Astrocyte of the cerebellum (primary cell): ENCODE measurements around the gene TMEM205.
A peak's percentile ranks its signal among the peaks of the same experiment; 100 is the strongest.
"Not testable (repeated sequence)": the region's sequence is repeated elsewhere in the genome, so short reads cannot be mapped to it uniquely, and the experiment has no call there.

Experiments used
- DNase-seq: peaks from one replicate; pipeline ENCODE4 v3.0.0-alpha.2; 2011; ENCODE audit warnings: low read depth
- H3K4me3 ChIP-seq: 2 replicates; pipeline ENCODE4 v1.5.1; 2011; ENCODE audit warnings: mild to moderate bottlenecking, low read depth, low read length, moderate library complexity
- in situ Hi-C: cut with HindIII; loops from 2 replicates; pipeline ENCODE4 v1.10.0; 2017; ENCODE audit warnings: low sequenced_read_pairs
- TF ChIP-seq, protein P1 (sequence below): IDR thresholded peaks from 2 replicates; pipeline ENCODE4 v1.5.1; 2012; ENCODE audit warnings: low read length, low read depth, moderate library complexity, mild to moderate bottlenecking; ENCODE audit errors: missing control alignments

The TMEM205 gene

DNA sequence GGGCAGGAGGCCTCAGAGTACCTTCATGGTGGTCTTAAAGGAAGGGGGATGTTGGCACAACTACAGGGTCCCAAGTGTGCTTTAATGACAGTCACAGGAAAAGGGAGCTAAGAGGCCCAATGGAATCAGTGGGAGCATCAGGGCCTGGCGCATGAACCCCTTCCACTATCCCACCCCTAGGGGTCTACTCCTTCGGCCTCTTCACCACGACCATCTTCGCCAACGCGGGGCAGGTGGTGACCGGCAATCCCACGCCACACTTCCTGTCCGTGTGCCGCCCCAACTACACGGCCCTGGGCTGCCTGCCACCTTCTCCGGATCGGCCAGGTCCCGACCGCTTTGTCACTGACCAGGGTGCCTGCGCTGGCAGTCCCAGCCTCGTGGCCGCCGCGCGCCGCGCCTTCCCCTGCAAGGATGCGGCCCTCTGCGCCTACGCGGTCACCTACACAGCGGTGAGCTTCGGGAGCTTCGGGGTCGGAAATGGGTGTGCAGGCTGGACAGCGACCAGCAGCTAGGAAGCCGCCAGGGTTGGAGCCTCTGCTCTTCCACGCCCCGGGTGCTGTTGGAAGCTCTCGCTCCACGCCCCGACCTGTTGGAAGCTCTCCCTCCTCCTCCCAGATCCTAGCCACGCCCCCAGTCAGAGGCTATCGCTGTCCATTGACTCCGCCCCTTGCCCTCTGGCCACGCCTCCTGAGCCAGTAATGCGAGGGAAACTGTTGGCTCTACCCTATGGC is 15.1 kb upstream of the TMEM205 start:
- DNase-seq: no peak
- TF ChIP-seq, protein P1, sequence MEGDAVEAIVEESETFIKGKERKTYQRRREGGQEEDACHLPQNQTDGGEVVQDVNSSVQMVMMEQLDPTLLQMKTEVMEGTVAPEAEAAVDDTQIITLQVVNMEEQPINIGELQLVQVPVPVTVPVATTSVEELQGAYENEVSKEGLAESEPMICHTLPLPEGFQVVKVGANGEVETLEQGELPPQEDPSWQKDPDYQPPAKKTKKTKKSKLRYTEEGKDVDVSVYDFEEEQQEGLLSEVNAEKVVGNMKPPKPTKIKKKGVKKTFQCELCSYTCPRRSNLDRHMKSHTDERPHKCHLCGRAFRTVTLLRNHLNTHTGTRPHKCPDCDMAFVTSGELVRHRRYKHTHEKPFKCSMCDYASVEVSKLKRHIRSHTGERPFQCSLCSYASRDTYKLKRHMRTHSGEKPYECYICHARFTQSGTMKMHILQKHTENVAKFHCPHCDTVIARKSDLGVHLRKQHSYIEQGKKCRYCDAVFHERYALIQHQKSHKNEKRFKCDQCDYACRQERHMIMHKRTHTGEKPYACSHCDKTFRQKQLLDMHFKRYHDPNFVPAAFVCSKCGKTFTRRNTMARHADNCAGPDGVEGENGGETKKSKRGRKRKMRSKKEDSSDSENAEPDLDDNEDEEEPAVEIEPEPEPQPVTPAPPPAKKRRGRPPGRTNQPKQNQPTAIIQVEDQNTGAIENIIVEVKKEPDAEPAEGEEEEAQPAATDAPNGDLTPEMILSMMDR: no peak
- in situ Hi-C loops: no loop called here
- no peak overlapping the region for H3K4me3 ChIP-seq

DNA sequence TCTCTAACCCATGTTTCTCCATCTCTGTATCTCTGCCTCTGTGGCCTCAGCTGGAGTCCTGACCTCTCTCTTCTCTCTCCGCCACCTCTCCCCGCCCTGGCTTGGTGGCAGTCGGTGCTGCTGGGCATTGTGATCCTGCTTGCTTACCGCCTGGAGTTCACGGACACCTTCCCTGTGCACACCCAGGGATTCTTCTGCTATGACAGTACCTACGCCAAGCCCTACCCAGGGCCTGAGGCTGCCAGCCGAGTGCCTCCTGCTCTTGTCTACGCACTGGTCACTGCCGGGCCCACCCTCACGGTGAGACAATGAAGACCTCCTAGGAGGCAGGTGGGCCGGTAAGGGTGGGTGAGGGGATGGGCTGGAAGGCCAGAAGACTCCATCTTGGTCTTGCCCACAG is 13.4 kb upstream of the TMEM205 start:
- in situ Hi-C loops: no loop called here
- no peak overlapping the region for H3K4me3 ChIP-seq
- no peak for DNase-seq
- TF ChIP-seq, protein P1: no peak

DNA sequence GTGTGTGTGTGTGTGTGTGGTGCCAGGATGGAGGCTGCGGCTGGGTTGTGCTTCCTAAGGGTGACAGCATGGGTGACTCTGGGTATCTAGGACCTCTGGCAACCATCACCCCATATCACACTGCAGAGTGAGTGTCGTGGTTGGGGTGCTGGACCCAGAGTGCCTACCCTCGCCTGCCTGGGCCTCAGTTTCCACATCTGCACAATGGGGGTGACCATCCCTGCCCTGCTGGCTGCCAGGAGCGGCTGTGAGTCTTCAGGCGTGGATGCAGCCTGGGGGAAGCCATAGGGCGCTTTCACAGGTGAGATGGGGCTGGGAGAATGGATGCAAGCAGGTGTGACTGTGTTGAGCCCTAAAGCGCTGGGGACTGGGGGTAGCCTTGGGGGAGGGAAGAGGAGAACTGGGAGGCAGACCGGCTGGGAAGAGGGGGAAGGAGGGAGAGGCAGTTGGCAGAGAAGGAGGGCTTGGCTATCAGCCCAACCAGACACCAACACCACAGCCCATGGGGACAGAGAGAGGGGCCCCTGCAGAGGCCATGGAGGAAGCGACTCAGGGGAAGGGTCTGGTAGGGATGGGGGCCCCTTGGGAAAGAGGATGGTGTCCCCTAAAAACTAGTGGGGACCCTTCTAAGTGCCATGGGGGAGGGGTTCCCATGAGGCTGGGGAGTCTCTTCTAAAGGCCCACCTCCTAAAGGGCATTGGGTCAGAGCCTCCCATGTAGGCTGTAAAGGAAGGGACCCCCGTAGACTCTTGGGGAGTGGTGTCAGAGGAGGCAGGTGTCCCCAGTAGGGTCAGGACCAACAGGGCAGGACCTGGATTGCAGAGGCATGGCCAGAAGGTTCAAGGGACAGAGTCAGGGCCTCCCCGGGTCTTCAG is 10.8 kb upstream of the TMEM205 start:
- DNase-seq: no peak
- TF ChIP-seq, protein P1: no peak
- no peak overlapping the region for H3K4me3 ChIP-seq
- in situ Hi-C loops: no loop called here

DNA sequence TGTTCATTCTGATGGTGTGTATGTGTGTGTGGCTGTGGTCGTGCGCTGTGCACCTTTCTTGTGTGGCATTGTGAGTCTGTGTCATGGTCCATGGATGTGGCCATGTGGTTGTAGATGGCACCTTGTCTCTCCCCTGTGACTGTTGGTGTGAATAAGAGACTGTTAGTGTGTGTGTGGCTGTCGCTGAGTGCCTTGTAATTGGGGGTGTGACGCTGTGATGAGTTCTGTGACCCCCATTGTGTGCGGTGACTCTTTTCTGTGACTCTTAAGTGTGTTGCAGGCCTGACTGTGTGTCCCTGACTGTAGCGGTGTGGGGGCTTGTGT is 10.0 kb upstream of the TMEM205 start:
- H3K4me3 ChIP-seq: peak overlapping the region; percentile 59
- in situ Hi-C loops: no loop called here
- TF ChIP-seq, protein P1: no peak
- DNase-seq: no peak

DNA sequence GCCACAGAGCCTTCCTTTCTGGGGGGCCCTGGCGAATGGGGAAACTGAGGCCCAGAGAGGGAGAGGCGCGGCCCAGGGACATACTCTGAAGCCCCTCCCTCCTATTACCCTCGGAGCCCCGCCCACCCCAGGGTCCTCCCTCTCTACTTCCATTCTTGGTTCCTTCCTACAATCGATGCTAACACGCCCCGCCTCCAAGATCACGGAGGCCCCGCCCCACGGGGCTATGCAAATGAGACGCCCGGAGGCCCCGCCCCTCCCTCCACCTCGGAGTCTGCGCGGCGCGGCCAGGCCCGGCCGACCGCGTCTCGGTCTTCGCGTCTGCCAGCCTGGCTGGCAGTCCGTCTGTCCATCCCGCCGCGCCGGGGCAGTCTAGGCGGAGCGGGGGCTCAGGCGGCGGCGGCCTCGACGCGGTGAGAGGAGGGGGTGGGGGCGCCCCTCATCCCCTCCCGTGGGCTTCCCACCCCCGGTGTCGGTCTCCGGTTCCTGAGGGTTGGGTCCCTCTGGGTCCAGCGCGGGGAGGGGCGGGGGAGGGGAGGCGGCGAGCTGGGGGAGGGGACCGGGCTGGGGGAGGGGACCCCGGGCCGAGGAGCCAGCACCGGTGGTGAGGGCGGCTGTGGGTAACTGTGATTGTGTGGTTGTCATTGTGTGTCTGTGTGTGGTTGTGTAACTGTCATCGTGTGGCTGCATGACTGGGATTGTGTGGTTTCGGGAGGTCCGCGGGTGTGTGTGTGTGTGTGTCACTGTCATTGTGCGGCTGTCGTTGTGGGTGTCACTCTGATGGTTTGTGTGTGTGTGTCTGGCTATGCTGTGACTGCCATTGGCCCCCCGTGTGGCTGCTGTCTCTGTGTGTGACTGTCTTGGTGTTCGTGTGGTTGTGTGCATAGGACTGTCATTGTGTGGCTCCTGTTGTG is 9.3 kb upstream of the TMEM205 start, which contains the start of gene PLPPR2:
Gene PLPPR2 (plus strand): TSS at position 273 of the 914 bp plus-strand sequence. CDS start 2,242 bp downstream, outside the sequence.
- DNase-seq: peak; percentile 62
- peak within 1 kb of the TSS; percentile 59 for H3K4me3 ChIP-seq
- in situ Hi-C loops: no loop called here
- TF ChIP-seq, protein P1: no peak

DNA sequence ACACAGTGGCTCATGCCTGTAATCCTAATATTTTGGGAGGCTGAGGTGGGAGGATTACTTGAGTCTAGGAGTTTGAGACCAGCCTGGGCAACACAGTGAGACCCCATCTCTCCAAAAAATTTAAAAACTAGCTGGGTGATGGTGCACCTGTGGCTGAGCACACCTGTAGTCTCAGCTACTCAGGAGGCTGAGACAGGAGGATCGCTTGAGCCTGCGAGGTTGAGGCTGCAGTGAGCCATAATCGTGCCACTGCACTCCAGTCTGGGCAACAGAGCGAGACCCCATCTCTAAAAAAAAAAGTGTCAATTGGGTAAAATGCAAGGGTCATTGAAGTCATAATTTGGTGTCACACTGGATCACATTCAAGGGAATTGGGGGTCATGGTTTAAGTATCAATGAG is 8.0 kb upstream of the TMEM205 start:
- in situ Hi-C loops: not testable (repeated sequence)

More for the DNA sequence above, 8.0 kb upstream of the TMEM205 start:
- not testable (repeated sequence) for DNase-seq, H3K4me3 ChIP-seq
